ENCODE data around the gene USP36.

GRCh38 chr17:78862073-78863023, 21.7 kb upstream of the USP36 start:
- no peak for TF ChIP-seq CTCF (optimal IDR thresholded peaks at IDR 0.05 in 1 of 3, IDR thresholded peaks at IDR 0.05 in 1 of 3, conservative IDR thresholded peaks at IDR 0.05 in 1 of 3; ENCODE audit: extremely low read depth in 1 of 3, insufficient read depth in 2 of 3, low read length in 3 of 3)
- TF ChIP-seq EZH2 (IDR thresholded peaks at IDR 0.05; ENCODE audit: low read length): no peak
